ENCODE data around the gene SLK.

DNA sequence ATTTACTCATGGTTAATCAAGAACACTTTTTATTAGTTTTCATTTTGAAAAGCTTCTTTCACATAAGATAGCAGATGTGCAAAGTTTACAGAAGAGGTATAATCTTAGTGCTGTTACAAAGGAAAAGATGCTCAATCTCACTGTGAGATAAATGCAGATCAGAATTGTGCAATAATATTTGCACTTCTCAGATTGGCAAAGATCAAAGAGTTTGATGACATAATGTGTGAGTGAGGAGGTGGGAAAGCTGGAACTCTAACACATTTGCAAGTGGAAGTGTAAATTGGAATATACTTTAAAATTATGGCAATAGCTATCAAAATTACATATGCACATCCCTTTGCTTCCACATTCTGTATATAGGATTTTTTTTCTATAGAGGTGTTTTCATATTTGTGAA is 27.4 kb upstream of the SLK start:
- TF ChIP-seq, protein P1, sequence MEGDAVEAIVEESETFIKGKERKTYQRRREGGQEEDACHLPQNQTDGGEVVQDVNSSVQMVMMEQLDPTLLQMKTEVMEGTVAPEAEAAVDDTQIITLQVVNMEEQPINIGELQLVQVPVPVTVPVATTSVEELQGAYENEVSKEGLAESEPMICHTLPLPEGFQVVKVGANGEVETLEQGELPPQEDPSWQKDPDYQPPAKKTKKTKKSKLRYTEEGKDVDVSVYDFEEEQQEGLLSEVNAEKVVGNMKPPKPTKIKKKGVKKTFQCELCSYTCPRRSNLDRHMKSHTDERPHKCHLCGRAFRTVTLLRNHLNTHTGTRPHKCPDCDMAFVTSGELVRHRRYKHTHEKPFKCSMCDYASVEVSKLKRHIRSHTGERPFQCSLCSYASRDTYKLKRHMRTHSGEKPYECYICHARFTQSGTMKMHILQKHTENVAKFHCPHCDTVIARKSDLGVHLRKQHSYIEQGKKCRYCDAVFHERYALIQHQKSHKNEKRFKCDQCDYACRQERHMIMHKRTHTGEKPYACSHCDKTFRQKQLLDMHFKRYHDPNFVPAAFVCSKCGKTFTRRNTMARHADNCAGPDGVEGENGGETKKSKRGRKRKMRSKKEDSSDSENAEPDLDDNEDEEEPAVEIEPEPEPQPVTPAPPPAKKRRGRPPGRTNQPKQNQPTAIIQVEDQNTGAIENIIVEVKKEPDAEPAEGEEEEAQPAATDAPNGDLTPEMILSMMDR (IDR thresholded peaks at IDR 0.05 in 2 of 3, conservative IDR thresholded peaks at IDR 0.05 in 1 of 3; ENCODE audit: control insufficient read depth in 2 of 3, extremely low read depth in 1 of 3, insufficient read depth in 1 of 3, low read depth in 3 of 3, low read length in 3 of 3): no peak
- TF ChIP-seq, protein P2, sequence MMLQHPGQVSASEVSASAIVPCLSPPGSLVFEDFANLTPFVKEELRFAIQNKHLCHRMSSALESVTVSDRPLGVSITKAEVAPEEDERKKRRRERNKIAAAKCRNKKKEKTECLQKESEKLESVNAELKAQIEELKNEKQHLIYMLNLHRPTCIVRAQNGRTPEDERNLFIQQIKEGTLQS (IDR thresholded peaks at IDR 0.05; ENCODE audit: borderline replicate concordance, extremely low read depth, low read depth, low read length): no peak
- no peak for TF ChIP-seq CREM (IDR thresholded peaks at IDR 0.05; ENCODE audit: low read depth)
- no peak for TF ChIP-seq JUNB (IDR thresholded peaks at IDR 0.05)
- no peak for TF ChIP-seq RBBP5 (conservative IDR thresholded peaks at IDR 0.05)
- no peak for TF ChIP-seq FOXM1 (IDR thresholded peaks at IDR 0.05; ENCODE audit: low read depth, low read length)
- no peak for TF ChIP-seq ZNF274 (IDR thresholded peaks at IDR 0.05; ENCODE audit: insufficient read depth, insufficient read length)
- no peak for TF ChIP-seq SMAD1 (IDR thresholded peaks at IDR 0.05; ENCODE audit: low read depth, partially characterized antibody)

Measured in GM12878 (cell line).